GM18861 (cell line): Measurements from ENCODE around the gene NKAIN2.

Source experiments
- ATAC-seq: cut with Tn5 transposase; IDR thresholded peaks from one replicate; pipeline ENCODE4 v1.9.1; 2021; ENCODE audit not compliant: unreplicated experiment

Gene NKAIN2

DNA sequence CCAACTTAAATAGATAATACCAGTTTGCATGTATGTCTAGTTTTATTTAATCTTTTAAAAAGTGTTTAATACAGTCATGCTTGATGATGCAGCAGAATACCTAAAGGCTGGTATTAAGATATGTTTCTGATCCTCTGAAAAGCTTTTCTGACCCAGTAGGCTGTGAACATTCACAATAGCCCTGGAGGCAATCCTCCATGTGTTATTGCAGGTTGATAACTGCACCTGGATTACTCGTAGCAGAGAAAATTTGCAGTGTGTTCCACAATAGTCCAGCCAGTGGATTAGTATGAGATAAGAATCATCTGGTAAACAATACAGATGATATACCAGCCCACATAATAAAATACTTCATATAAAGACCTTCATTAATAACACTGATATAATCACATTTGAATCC, 979.7 kb downstream of the NKAIN2 start:
- no peak for ATAC-seq

DNA sequence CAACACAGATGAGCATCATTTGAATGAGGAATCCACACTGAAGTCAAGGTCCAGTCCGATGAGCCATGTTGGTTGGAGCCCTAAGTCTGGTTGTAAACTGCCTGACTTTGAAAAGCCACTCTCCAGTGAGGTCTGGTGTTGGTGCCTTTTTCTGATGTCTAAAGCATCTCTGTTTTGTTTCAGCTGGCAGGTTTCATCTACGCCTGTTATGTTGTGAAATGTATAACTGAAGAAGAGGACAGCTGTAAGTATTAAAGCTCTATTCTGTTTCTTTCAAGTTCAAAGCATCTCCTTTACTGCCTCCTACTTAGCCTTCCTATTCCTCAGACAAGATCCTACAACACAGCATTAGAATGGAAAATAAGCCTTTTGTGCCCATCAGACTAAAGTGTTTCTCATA, 987.5 kb downstream of the NKAIN2 start:
- no peak for ATAC-seq

DNA sequence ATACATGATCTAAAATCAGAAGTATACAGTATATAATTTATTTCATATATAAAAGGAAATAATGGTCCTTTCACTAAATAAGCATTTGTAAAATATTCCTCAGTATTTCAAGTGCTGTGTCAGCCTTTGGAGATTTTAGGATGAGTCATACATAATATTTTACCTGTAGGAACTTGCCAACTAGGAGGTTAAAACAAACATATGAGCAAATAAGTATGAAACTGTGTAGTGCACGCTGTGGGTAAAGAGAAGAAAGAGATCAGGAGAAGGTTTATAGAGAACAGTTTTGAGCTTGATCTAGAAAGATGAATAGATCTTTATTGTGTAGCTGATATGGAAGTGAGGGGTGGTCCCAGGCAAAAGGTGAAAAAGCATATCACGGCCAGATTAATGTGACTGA, 988.7 kb downstream of the NKAIN2 start:
- no peak for ATAC-seq

DNA sequence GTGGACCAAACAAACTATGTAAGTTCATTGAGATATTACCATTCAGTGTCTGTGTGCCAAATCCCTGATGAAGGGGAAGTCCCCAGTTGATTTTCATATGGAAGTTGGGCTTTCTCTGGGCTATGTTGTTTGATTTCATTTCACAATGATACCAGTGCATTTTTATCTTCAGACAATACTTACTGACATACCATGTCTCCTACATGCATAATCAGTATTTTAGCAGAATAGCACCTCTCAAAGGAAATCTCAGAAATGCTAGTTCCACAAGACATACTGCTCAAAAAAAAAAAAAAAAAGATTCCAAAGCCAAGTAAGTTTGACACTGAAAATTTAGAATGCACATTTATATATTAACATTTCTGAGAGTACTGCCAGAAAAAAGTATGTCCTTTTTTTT, 989.7 kb downstream of the NKAIN2 start:
- no peak for ATAC-seq

DNA sequence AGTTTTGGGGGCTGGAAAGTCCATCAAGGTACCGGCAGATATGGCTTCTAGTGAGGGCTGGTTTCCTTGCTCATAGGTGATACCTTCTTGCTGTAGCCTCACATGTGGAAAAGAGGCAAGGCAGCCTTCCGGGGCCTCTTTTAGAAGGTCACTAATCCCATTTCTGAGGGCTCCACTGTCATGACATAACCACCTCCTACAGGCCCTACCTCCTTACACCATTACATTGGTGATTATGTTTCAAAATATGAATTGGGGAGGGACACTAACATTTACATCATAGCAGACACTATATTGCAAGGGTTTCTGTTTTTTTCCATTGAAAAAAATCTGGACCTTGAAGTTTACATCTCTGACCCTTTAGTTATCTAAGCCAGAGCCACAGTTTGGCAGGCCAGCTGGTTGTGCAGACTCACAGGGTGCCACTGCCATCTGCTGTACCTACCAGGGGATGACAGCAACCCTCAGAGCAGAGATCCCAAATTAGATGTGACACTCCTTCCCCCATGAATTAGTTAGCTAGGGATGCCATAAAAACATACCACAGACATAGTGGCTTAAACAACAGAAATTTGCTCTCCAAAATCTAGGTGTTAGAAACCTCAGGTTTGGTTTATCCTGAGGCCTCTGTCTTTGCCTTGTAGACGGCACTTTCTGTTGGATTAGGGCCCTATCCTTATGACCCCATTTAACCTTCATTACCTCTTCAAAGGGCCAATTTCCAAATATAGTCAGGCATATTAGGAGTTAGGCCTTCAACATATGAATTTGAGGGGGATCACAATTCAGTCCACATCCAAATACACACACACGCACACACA, 992.2 kb downstream of the NKAIN2 start:
- ATAC-seq: no peak

DNA sequence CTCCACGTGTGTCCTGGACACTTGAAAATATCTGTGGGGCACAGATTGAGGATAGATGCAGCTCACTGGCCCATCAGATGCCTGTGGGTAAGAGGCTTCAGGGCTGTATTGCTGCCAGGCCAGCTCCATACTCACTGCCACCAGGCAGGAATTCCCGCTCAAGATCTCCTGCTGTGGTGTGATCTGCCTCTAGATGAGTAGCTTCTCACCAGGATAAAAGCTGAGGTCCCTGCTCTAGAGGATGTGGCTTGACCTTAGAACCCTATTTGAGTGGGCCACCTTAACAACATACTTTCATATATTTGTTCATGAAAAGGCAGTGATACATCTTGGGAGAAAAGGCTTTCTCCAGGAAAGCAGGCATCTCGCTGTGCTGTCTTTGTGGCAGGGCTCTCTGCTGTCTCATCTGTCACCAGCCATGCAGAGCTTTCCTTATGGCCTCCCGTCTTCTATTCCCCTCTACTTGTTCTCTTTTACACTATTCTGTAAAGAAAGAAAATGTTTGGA, 992.9 kb downstream of the NKAIN2 start:
- ATAC-seq: no peak

DNA sequence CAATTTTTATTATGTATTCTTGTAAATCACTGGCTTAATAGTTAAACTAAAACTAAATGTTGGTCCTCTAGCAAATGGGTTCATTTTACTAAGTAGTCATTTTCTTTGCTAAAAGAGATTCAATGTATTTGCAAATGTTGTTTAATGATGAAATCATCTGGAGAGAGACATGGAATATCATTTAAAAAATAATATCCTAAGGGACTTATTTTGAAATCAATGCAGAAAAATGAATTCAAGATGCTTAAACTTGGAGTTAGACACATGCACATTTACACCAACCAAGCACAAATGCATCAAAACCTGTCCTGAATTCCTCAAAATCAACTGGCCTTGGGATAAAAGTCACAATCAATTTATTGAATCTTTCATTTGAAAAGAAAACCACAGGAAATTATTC, 993.6 kb downstream of the NKAIN2 start:
- no peak for ATAC-seq

DNA sequence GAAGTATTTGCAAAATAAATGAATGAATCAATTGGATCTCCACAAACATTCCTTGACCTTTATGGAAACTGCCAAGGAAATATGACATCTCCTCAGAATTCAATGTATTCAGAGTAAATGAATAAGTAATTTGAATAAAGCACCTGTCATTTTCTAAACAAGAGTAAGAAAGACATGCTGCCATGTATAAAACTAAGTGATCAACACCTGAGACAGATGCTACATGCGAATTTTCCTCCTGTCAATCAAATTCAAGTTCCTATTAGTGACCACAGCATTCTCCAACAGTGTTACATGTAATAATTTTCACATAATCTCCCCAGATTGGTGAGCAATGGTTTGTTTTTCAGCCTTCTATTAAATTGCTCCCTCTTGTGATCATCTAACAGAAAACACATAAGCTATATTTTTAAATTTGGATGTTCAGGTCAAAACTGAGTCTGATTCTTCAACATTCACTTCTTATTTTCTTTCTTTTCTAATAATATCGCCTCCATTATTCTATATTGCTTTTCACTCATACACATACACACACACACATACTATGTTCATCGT, 995.4 kb downstream of the NKAIN2 start:
- no peak for ATAC-seq

DNA sequence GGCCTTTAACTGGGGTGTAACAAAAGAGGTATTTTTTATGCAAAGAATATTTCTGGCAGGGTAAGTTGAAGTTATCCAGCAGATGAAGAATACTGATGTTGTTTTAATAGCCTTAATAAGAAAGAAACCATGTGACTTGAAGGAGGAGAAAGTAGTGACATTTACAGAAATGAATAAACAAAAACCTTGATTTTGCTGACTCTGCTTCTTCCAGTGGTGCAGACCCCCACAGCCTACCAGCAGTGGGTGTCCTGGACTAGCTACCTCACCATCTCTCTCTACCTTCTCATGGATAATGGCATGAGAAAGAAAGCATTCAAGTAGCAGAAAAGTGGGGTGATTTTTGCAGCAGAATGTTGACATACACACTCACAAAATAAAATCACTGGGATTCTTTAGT, 996.0 kb downstream of the NKAIN2 start:
- no peak for ATAC-seq

DNA sequence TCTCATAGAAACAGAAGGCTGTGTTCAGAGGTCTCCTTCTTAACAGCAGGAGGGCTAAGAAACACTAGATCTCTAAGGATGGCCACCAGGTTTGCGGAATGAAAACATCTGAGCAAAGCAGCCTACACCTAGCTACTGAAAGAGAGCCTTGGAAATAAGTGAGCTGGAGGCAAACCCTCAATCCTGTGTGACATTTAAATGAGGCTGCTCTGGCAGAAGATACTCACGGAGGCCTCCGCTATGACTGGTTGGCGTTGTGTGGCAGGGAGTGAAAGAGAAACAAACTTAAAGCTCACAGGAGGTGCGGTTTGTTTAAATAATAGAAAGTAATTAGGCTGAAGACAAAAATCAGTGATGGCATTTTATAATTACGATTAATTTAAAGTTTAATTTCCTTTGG, 996.6 kb downstream of the NKAIN2 start:
- no peak for ATAC-seq

DNA sequence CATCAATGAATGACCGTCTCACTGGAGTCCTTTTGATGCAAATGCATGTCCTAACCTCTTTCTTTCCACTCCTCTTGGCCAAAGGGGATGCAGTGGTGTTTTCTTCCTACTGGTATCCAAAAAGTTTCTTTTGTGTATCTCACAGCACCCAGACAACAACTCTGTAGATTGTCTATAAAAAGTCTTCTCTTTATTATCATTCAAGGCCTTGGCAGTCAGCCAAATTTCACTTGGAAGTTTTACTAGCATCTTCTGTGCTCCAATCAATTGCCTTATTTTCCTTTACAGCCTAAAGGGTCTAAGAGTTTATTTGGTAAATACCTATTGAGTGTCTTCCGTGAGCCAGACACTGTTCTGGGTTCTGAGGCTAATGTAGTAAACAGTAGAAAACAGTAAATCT, 1008.4 kb downstream of the NKAIN2 start:
- ATAC-seq: no peak

DNA sequence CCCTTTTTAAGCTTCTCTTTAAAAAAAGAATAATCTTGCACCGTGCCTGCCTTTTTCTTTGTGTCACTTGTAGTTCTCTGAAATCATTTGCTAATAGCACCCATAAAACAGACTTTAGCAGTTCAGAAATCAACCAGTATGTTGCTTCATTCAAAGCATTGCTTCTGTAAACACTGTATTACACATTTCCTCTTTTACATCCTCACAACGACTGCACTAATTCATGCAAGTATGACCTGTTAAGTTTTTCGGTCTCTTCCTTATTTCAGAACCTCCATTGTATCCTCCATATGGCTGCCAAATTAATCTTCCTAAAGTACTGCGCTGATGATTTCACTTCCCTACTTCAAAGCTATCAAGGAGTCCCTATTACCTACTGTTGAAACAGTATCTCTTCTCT, 1015.7 kb downstream of the NKAIN2 start:
- ATAC-seq: no peak

DNA sequence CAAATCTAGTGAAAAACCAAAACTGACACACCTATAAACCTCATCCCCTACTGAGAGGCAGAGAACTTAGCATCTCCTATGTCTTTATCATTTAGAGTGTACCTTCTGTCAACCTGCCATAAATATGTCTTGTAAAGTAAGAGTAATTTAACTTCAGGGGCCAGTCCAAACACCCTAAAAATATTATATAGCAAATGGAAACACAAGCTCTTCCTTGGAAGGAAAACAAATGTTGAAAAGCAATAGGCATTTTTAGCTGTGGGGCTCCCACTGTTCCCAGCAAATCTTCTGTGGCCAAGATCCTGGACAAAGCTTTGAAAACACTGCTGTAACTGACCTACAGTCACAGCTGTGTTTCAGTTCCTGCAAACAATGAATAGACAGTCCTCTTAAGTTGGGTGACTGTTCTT, 1018.5 kb downstream of the NKAIN2 start:
- no peak for ATAC-seq

DNA sequence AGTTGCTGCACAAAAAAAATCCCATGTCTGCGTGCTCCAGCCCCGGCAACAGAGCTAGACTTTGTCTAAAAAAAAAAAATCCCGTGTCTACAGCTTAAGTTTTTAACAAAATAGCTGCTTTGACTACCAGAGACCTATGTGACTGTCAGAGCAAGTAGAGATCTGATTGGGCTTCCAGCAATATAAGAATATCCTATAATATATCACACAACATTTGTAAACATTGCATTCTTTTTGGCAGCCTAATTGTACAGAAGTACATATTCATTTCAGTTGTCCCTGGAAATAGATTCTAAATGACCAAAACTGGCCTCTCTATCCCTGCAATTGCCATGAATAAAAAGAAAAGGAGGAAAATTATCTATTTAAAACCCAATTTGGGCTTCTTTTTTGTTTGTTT, 1019.1 kb downstream of the NKAIN2 start:
- ATAC-seq: no peak

DNA sequence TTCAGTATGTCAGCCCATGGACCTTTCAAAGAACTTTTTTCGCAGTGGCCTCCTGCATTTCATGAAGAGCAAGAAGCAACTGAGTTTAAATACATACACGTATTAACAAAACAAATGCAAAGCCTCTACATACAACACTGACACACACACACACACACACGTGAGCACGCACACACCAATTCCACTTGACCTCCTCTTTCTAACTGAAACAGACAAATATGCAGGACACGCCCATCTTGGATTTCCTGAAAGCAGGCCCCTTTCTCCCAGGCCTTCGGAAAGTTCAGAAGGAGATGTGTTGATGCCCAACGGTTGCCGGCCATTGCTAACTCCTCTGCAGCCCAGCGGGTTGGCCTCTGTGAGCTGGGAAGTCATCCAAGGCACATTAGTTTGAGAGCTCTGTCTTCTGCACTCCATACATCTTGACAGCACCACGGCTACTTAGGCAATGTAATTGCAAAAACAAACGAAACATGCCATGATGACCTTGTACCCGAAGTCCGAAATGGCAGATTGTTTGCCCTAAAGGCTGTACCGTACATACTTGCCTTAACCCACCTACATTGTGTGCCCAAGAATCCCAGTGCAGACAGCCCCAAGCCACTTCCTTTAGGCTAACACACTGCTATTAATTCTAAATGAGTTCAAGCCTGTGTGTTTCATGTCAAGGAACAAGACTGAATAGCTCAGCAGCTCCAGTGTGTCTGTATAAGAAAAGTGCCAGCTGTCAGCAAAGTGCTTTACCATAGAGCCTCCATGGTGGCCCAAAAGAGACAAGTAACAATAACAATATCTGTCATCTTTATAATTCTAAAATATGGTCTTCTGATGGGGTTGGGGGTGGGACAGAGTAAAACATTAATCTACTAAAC, 1019.8 kb downstream of the NKAIN2 start:
- no peak for ATAC-seq

DNA sequence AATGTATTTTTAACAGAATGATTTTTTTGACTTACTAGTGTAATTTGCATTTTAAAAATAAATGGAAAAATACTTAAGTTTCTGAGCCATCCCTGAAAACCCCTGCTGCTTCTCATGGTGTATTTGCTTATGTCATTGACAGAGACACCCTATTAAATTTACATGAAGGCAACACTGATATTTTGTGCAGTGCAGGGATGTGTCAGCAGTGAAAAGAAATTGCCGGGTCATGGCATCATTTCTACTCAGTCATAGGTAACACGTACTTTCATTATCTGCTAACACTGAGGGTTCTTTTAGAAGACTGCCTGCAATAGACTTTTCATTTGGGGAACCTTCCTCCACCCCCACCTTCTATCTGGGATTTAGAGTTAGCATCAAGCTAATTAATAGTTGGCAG, 1021.9 kb downstream of the NKAIN2 start:
- ATAC-seq: no peak

DNA sequence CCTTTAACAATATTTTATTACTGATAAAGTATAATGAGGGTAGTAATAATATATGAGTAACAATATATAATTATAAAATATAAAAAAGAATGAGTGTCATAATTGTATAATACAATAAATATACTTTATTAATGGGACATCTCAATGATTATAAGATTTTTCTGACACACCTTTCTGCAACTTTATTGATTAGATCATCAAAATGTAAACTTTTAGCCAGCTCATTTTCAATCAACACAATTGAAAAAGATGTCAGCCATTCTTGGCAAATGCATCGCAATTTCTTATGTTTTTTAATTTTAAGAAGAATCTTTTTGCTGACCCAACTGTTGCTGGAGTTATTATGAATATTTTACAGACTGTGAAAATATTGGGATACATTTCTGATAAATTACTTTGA, 1026.2 kb downstream of the NKAIN2 start:
- no peak for ATAC-seq

DNA sequence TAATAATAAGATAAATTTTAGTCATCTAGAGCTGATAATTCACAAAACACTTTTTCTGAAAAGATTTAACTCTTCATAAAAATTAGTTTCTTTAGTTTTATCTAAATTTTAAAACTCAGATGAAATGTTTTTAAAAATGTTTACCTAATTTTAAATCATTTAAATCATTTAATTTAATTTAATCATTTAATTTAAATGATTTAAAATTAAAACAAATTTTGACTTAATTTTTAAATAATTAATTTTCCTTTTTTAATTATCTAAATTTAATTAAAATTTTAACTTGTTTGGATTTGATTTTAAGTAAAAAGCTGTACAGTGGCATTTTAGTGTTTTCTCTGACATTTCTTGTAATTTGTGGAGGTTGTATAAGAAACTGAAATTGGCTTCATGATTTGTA, 1026.8 kb downstream of the NKAIN2 start:
- ATAC-seq: no peak

DNA sequence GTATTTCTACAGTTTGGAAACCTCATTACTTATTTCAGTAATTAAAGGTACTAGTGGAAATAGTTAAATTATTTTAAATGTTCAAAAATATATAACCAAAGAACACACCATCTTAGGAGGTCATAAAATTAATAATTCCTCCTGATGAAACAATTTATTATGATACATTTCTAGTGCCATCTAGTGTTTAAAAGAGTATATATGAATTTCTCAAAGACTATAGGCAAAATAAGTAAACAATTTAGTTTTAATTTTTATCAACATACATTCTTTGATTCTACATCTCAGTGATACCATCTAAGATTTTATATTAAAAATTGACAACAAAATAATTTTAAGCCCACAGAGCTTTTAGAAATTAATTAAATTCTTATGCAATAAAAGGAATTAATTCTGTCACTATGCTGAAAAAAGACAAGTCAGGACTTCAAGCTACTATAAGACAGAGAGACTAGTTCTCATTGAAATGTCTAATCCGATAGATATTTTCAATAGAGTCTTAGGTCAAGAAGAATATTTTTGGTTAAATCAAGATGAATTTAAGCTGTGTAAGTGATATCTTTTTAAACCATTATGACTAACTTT, 1050.8 kb downstream of the NKAIN2 start:
- no peak for ATAC-seq

DNA sequence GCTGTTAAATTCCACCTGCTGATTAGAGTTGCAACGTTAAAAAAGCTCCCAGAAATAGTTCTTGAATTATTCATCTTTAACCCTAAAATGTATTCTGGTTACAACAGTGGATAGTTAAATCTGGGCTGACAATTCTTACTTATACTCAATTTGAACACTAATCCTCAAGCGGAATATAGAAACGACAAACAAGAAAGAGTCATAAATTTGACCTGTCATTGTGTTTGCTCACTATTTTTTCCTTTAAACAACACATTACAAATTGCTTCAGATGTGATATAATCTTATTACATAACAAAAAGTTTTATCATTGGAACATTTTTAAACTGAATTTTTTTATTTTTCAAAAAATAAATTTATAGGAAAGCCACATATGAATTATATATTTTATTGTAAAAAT, 1054.1 kb downstream of the NKAIN2 start:
- ATAC-seq: no peak

DNA sequence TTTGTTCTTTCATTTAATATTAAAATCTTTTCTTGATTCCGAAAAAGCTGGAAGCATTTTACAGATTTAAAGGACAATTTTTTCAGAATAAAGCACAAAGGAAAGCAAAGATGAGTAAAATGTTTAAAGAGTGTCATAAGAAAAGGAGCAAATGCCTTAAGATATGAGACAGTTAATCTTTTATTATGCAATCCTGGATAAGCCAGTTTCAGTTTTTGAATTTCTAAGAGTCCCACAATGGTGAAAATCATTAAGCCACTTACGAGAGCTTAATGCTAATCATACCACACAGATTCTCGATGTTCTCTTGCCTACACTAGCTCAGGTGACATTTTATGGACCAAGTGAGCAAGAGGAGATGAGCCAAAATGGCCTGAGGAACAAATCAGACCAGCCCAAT, 1054.9 kb downstream of the NKAIN2 start:
- ATAC-seq: no peak
